GM12801 (cell line): ENCODE measurements around the gene ARHGEF6.

Experiments used
- TF ChIP-seq, protein P1 (sequence below): IDR thresholded peaks from one replicate; pipeline ENCODE4 v1.5.1; 2011; ENCODE audit warnings: control low read depth; ENCODE audit not compliant: insufficient read length; ENCODE audit errors: extremely low read depth

The ARHGEF6 gene

DNA sequence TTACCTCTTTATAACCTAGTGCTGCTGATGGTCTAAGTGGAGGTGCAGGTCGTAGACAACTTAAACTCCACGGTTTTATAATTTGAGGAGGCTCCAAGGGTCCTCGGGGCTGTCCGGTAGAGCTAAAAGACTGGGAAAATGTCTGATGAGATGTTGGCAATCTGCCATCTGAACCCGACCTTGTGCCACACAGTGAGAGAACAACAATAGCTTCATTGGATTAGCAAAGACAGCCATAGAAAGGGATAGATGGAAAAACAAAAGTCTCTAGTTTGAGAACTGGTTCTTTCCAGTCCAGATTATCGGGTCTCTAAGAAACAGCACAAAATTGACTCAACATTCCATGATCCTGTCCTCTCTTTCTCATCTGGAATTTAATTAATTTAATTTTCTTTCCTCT lies 101.2 kb downstream of the ARHGEF6 start:
- TF ChIP-seq, protein P1, sequence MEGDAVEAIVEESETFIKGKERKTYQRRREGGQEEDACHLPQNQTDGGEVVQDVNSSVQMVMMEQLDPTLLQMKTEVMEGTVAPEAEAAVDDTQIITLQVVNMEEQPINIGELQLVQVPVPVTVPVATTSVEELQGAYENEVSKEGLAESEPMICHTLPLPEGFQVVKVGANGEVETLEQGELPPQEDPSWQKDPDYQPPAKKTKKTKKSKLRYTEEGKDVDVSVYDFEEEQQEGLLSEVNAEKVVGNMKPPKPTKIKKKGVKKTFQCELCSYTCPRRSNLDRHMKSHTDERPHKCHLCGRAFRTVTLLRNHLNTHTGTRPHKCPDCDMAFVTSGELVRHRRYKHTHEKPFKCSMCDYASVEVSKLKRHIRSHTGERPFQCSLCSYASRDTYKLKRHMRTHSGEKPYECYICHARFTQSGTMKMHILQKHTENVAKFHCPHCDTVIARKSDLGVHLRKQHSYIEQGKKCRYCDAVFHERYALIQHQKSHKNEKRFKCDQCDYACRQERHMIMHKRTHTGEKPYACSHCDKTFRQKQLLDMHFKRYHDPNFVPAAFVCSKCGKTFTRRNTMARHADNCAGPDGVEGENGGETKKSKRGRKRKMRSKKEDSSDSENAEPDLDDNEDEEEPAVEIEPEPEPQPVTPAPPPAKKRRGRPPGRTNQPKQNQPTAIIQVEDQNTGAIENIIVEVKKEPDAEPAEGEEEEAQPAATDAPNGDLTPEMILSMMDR: no peak

DNA sequence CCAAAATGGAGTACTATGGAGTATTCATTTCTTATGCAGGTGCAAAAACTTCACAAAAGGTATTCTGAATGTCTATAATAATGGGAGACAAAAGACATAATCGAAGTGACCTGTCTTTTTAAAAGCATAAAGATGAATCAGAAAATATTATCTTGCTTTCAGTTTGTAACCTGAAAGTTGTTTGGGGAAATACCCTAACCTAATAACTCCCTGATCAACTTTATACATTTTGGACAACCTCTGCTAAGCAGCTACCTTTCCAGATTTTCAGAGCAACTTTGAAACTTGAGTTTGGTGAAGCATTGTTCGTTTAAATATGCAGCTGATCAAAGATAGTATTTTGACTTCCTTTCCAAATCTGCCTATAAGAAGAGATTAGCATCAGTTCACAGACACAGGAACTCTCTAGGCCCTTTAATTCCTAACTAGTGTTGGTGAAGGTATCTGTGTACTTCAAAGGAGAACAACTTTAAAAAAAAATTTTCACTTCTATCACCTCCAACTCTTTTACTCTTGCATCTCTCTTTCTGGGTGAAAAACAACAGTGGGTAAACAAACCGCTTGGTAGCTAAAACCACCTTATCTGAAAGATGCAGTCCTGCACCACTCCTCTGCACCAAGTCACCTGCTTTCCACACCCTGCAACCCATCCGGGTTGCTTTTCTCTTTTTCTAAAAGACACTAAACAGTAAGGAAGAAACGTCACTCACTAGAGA lies 106.3 kb downstream of the ARHGEF6 start:
- TF ChIP-seq, protein P1: no peak

DNA sequence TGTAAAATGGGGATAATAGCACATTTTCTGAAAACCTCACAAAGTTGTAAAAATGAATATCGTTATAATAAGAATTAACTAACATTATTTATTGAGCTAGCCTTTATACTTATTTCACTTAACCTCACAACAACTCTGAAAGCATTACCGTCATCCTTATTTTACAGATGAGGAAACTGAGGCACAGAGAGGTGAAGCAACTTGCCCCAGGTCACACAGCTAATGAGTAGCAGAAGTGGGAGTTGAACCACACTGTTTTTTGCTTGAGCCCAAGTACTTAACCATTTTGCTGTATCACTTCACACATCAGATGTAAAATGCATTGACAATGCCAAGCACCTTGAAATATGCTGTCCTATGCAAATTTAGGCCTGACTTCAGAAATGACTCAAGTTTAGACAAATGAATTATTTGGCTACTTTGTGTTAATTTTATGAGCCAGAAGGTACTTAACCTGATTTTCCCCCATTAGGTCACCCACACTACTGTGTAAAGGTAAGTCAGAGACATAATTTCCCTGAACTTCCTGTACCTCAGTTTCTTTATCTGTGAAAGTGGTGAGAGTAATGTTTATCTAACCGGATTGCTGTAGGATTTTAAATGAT lies 109.6 kb downstream of the ARHGEF6 start:
- TF ChIP-seq, protein P1: no peak

DNA sequence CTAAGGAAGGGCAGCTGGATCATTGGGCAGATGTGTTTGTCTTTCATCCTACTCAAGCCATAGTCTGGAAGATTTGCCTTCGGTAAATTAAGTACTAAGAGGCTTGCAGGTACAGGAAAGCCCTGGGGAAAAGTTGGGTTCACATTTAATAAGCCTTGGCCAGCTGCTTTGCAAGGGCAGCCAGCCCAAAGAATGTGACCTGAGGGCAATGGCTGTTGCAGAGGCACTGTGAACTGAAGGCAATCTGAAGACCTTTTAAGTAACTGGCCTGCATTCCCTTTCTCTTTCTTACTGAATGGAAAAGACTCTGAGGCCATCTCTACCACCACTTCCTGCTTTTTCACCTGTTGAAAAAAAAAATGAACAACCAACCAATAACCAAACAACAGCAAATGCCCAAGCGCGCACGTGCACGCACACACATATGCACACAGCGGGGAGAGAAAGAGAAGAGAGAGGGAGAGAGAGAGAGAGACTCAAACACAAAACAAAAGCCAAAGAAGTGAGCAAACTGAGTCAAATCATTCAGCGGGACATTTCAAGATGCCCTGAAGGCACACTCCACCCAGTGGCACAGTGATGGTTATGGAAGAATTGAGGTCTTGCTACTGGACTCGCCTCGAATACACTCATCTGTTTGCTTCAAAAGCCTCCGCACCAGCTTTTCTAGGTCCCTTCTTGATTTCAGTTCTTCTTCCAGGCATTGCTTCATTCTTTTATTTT lies 113.1 kb downstream of the ARHGEF6 start:
- TF ChIP-seq, protein P1: no peak

DNA sequence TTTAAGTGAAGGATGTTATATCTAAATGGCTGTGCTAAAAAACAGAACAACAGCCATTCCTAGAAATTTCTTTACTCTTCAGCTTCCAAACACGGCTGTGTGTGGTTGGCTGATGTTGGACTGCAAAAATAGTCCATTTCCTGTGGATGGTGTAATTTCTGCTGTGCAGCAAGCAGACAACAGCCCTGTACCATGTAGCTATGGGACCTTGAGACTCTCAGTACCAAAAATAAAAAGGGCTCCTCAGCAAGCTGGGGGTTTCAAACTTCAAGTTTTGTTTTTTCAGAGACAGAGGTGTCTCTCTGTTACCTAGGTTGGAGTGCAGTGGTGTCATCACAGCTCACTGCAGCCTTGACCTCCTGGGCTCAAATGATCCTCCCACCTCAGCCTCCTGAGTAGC lies 114.6 kb downstream of the ARHGEF6 start:
- TF ChIP-seq, protein P1: no peak

DNA sequence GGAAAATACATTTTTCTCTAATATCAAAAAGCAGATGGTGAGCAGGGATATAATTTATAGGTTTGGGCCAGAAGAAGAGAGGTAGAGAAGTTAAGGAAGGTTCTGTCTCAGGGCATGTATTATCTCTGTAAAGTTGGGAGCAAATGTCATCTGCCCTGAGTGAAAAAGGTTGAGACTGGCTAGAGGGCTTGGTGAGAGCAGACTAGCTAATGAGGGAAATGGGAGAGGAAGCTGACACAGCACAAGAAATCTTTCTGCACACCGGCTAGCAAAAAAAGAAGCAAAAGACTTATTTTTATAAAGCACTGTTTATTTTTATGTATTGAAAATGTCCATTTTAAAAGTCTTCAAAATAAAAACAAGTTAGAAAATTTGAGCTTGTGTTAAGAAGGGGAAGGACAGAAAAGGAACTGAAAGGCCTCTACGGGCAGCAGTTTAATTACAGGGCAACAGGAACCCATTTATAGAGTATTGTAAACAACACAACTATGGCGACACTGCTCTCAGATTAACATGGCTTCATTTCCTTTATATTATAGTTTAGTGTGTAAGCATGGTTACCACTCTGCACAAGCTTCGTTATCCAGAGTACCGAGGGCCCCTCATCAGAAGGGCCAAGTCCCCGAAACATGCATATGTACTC lies 115.4 kb downstream of the ARHGEF6 start:
- TF ChIP-seq, protein P1: no peak

DNA sequence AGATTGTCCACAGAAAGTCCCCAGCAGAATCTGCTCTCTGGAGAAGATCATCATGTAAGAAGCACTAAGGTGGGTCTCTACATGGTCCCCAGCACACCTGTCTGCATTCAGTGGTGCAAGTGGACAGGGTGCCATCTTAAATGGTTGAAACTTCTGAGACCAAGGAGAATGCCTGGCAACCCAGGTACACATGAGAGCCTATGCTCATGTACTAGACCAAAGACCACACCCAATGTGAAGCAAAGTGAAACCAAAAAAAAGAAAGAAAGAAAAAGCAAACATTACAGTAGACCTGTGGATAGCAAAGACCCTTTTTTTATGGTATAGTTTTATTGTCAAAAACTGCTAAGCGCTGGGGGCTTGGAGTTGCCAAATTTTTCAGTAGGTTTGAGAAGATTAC lies 117.8 kb downstream of the ARHGEF6 start:
- TF ChIP-seq, protein P1: no peak
